GM06990 (cell line): ENCODE measurements around the gene GPR162.

ENCODE experiments used
- DNase-seq: peaks from one replicate; pipeline ENCODE4 v3.0.0-alpha.2; 2011; ENCODE audit not compliant: insufficient read length; ENCODE audit errors: extremely low read depth
- H3K27me3 ChIP-seq: replicated peaks from 2 replicates; pipeline ENCODE4 v1.6.0; 2011; ENCODE audit warnings: low read length; ENCODE audit not compliant: control insufficient read depth, insufficient read depth
- H3K36me3 ChIP-seq: 2 replicates; pipeline ENCODE4 v1.5.1; 2011; ENCODE audit warnings: low read length; ENCODE audit not compliant: control insufficient read depth, insufficient read depth
- H3K4me3 ChIP-seq: replicated peaks from 2 replicates; pipeline ENCODE4 v1.5.1; 2011; ENCODE audit warnings: low read depth, mild to moderate bottlenecking, control low read depth, low read length
- CTCF ChIP-seq: IDR thresholded peaks from 2 replicates; pipeline ENCODE4 v1.5.1; 2011; ENCODE audit warnings: low read length, control low read depth, mild to moderate bottlenecking, inconsistent platforms; ENCODE audit not compliant: insufficient read depth, poor library complexity, severe bottlenecking

GPR162 gene

GRCh38 chr12:6792522-6793201, 29.0 kb upstream of the GPR162 start:
- H3K36me3 ChIP-seq = no peaks in the 10 kb centered on the region
- H3K27me3 ChIP-seq = no peaks in the 10 kb centered on the region
- no peak for DNase-seq
- no peak overlapping the region for H3K4me3 ChIP-seq
- TF ChIP-seq CTCF = no peak

- no peak overlapping the region for H3K4me3 ChIP-seq
- H3K36me3 ChIP-seq = no peaks in the 10 kb centered on the region
- H3K27me3 ChIP-seq = no peaks in the 10 kb centered on the region
- TF ChIP-seq CTCF = no peak
- no peak for DNase-seq
Measured at GRCh38 chr12:6795088-6795487, 26.5 kb upstream of the GPR162 start.

- H3K36me3 ChIP-seq = no peaks in the 10 kb centered on the region
- no peak for TF ChIP-seq CTCF
- no peak for DNase-seq
- H3K27me3 ChIP-seq = no peaks in the 10 kb centered on the region
- no peak overlapping the region for H3K4me3 ChIP-seq
Measured at GRCh38 chr12:6796576-6796975, 25.0 kb upstream of the GPR162 start.

GRCh38 chr12:6799147-6799546, 22.5 kb upstream of the GPR162 start:
- DNase-seq = no peak
- Histone ChIP-seq H3K4me3 (no peak overlapping the region), H3K27me3 (no peaks in the 10 kb centered on the region), H3K36me3 (no peaks in the 10 kb centered on the region)
- TF ChIP-seq CTCF = no peak

GRCh38 chr12:6807170-6807569, 14.5 kb upstream of the GPR162 start:
- Histone ChIP-seq H3K36me3 (no peaks in the 10 kb centered on the region), H3K27me3 (no peaks in the 10 kb centered on the region), H3K4me3 (no peak overlapping the region)
- no peak for TF ChIP-seq CTCF
- no peak for DNase-seq

- Histone ChIP-seq H3K27me3 (no peaks in the 10 kb centered on the region), H3K36me3 (no peaks in the 10 kb centered on the region), H3K4me3 (no peak overlapping the region)
- DNase-seq = no peak
- no peak for TF ChIP-seq CTCF
Measured at GRCh38 chr12:6809056-6809455, 12.6 kb upstream of the GPR162 start.
